IPS DF 6.9 (cell line): Measurements from ENCODE around the gene LRCH3.
"Not testable (repeated sequence)": the region's sequence is repeated elsewhere in the genome, so short reads cannot be mapped to it uniquely, and the experiment has no call there.

Experiments
- DNase-seq: peaks from one replicate; pipeline ENCODE4 v3.0.0-alpha.2; 2013; ENCODE audit warnings: low read depth, low spot score
- H3K27ac ChIP-seq: one replicate; pipeline ENCODE4 v1.5.1; 2013; ENCODE audit warnings: low read length, control low read depth
- H3K27me3 ChIP-seq: 2 replicates; pipeline ENCODE4 v1.6.1; 2013; ENCODE audit warnings: mild to moderate bottlenecking, low read length; ENCODE audit not compliant: control insufficient read depth, insufficient read depth
- H3K36me3 ChIP-seq: 2 replicates; pipeline ENCODE4 v1.6.1; 2013; ENCODE audit warnings: low read length; ENCODE audit not compliant: control insufficient read depth, insufficient read depth
- H3K4me1 ChIP-seq: 2 replicates; pipeline ENCODE4 v1.6.1; 2013; ENCODE audit warnings: low read length; ENCODE audit not compliant: control insufficient read depth, insufficient read depth
- H3K4me3 ChIP-seq: 2 replicates; pipeline ENCODE4 v1.5.1; 2013; ENCODE audit warnings: mild to moderate bottlenecking, low read length
- H3K9me3 ChIP-seq: 2 replicates; pipeline ENCODE4 v1.6.1; 2013; ENCODE audit warnings: low read length, inconsistent platforms; ENCODE audit not compliant: control insufficient read depth, insufficient read depth
- WGBS: extraction: QIAGEN DNeasy Blood & Tissue Kit; methylation state at CpG from one replicate; pipeline ENCODE4 v1.1.7; 2013; ENCODE audit warnings: mixed read lengths, missing lambda C conversion rate; ENCODE audit not compliant: insufficient read length, insufficient coverage; 5-methylcytosine and 5-hydroxymethylcytosine counted together

The LRCH3 gene

GRCh38 chr3:197899833-197900478, 108.9 kb downstream of the LRCH3 start:
- no peak for DNase-seq
- Histone ChIP-seq H3K4me1 (no peaks in the 10 kb centered on the region), H3K27ac (no peak overlapping the region), H3K27me3 (no peaks in the 10 kb centered on the region), H3K36me3 (no peaks in the 10 kb centered on the region), H3K9me3 (no peaks in the 10 kb centered on the region), H3K4me3 (no peak overlapping the region)
- no CpG with 5 or more reads among the region's 20 CpGs for WGBS

- Histone ChIP-seq H3K36me3 (no peaks in the 10 kb centered on the region), H3K27ac (no peak overlapping the region), H3K9me3 (no peaks in the 10 kb centered on the region), H3K4me1 (no peaks in the 10 kb centered on the region), H3K4me3 (no peak overlapping the region), H3K27me3 (no peaks in the 10 kb centered on the region)
- no peak for DNase-seq
- WGBS: no CpG with 5 or more reads among the region's 4 CpGs
Measured at GRCh38 chr3:197901626-197902025, 110.6 kb downstream of the LRCH3 start.

GRCh38 chr3:197906023-197906849, 115.2 kb downstream of the LRCH3 start:
- no peaks in the 10 kb centered on the region for H3K27me3 ChIP-seq
- no peak overlapping the region for H3K4me3 ChIP-seq
- peak; percentile 71 for DNase-seq
- H3K27ac ChIP-seq: no peak overlapping the region
- WGBS: no CpG with 5 or more reads among the region's 17 CpGs
- H3K36me3 ChIP-seq: no peaks in the 10 kb centered on the region
- H3K9me3 ChIP-seq: no peaks in the 10 kb centered on the region
- H3K4me1 ChIP-seq: no peaks in the 10 kb centered on the region

GRCh38 chr3:197906850-197907187, 115.8 kb downstream of the LRCH3 start:
- H3K27me3 ChIP-seq: no peaks in the 10 kb centered on the region
- no peak for DNase-seq
- no peaks in the 10 kb centered on the region for H3K4me1 ChIP-seq
- H3K27ac ChIP-seq: no peak overlapping the region
- WGBS: no CpG with 5 or more reads among the region's 3 CpGs
- H3K4me3 ChIP-seq: no peak overlapping the region
- H3K9me3 ChIP-seq: no peaks in the 10 kb centered on the region
- no peaks in the 10 kb centered on the region for H3K36me3 ChIP-seq

GRCh38 chr3:197907196-197907595, 116.1 kb downstream of the LRCH3 start:
- H3K36me3 ChIP-seq: no peaks in the 10 kb centered on the region
- no peak overlapping the region for H3K27ac ChIP-seq
- H3K4me3 ChIP-seq: no peak overlapping the region
- no peaks in the 10 kb centered on the region for H3K9me3 ChIP-seq
- no peaks in the 10 kb centered on the region for H3K27me3 ChIP-seq
- WGBS: no CpG with 5 or more reads among the region's 2 CpGs
- no peak for DNase-seq
- no peaks in the 10 kb centered on the region for H3K4me1 ChIP-seq

GRCh38 chr3:197908550-197908949, 117.5 kb downstream of the LRCH3 start:
- not testable (repeated sequence) for H3K27ac ChIP-seq, H3K9me3 ChIP-seq, H3K4me3 ChIP-seq, H3K4me1 ChIP-seq, DNase-seq, H3K36me3 ChIP-seq, H3K27me3 ChIP-seq
- no CpG with 5 or more reads among the region's 2 CpGs for WGBS

GRCh38 chr3:197908957-197909701, 118.1 kb downstream of the LRCH3 start:
- WGBS: no CpG with 5 or more reads among the region's 4 CpGs
- Histone ChIP-seq H3K4me3 (no peak overlapping the region), H3K27me3 (no peaks in the 10 kb centered on the region), H3K9me3 (no peaks in the 10 kb centered on the region), H3K27ac (no peak overlapping the region), H3K4me1 (no peaks in the 10 kb centered on the region), H3K36me3 (no peaks in the 10 kb centered on the region)
- no peak for DNase-seq

- no peak for DNase-seq
- H3K27me3 ChIP-seq: no peaks in the 10 kb centered on the region
- H3K27ac ChIP-seq: no peak overlapping the region
- H3K9me3 ChIP-seq: no peaks in the 10 kb centered on the region
- H3K36me3 ChIP-seq: no peaks in the 10 kb centered on the region
- H3K4me1 ChIP-seq: no peaks in the 10 kb centered on the region
- no peak overlapping the region for H3K4me3 ChIP-seq
- no CpG with 5 or more reads among the region's 33 CpGs for WGBS
Measured at GRCh38 chr3:197912741-197913476, 121.9 kb downstream of the LRCH3 start.

GRCh38 chr3:197913641-197914380, 122.8 kb downstream of the LRCH3 start:
- no CpG with 5 or more reads among the region's 12 CpGs for WGBS
- Histone ChIP-seq H3K4me3 (no peak overlapping the region), H3K27ac (no peak overlapping the region), H3K27me3 (no peaks in the 10 kb centered on the region), H3K4me1 (no peaks in the 10 kb centered on the region), H3K36me3 (no peaks in the 10 kb centered on the region), H3K9me3 (no peaks in the 10 kb centered on the region)
- DNase-seq: no peak
